ENCODE results near the gene SDK1. TPM values are rescaled to one million over a fixed set of nuclear protein-coding genes. Genes with fewer than 3 reads are reported as not detected.

SDK1 gene
- total RNA-seq, 4 donors from 2014 or later: 1.2 to 1.8 (median 1.5) TPM

GRCh38 chr7:4140933-4141332 lies 839.9 kb downstream of the SDK1 start:
- intact Hi-C loops (cut with DNase I; ENCODE audit: low total_unique reads): no loop called here

GRCh38 chr7:4143006-4143405 lies 842.0 kb downstream of the SDK1 start:
- intact Hi-C loops (cut with DNase I; ENCODE audit: low total_unique reads) (no loop called here), in situ Hi-C loops (cut with MboI; ENCODE audit: low sequenced_read_pairs in 4 of 4) (no loop called here)
- TF ChIP-seq CTCF (IDR thresholded peaks at IDR 0.05 in 4 of 5, conservative IDR thresholded peaks at IDR 0.05 in 1 of 5) (no peak), POLR2A (IDR thresholded peaks at IDR 0.05) (no peak)
- no peak overlapping the region for H3K27ac ChIP-seq
- H3K36me3 ChIP-seq: no peaks in the 10 kb centered on the region
- no peak overlapping the region for H3K4me3 ChIP-seq
- DNase-seq: no peak
- H3K9me3 ChIP-seq: no peaks in the 10 kb centered on the region
- ATAC-seq: no peak
- no peaks in the 10 kb centered on the region for H3K4me1 ChIP-seq
- peaks cover 0 to 6% (median 6%) of the 10 kb centered on the region in 3 donors for H3K27me3 ChIP-seq

More at GRCh38 chr7:4140933-4141332, 839.9 kb downstream of the SDK1 start:
- no peaks in the 10 kb centered on the region for H3K4me1 ChIP-seq
- TF ChIP-seq CTCF (IDR thresholded peaks at IDR 0.05 in 4 of 5, conservative IDR thresholded peaks at IDR 0.05 in 1 of 5) (no peak), POLR2A (IDR thresholded peaks at IDR 0.05) (no peak)
- H3K4me3 ChIP-seq: no peak overlapping the region
- H3K9me3 ChIP-seq: no peaks in the 10 kb centered on the region
- ATAC-seq: no peak
- H3K27ac ChIP-seq: no peak overlapping the region
- no peak for DNase-seq
- H3K36me3 ChIP-seq: no peaks in the 10 kb centered on the region
- in situ Hi-C loops (cut with MboI; ENCODE audit: low sequenced_read_pairs in 4 of 4): no loop called here
- H3K27me3 ChIP-seq: peaks cover 0 to 6% (median 6%) of the 10 kb centered on the region in 3 donors

GRCh38 chr7:4143511-4144171 lies 842.6 kb downstream of the SDK1 start:
- Histone ChIP-seq H3K4me1 (no peaks in the 10 kb centered on the region), H3K36me3 (no peaks in the 10 kb centered on the region), H3K27ac (no peak overlapping the region), H3K9me3 (no peaks in the 10 kb centered on the region), H3K4me3 (no peak overlapping the region), H3K27me3 (peaks cover 0 to 6% (median 6%) of the 10 kb centered on the region in 3 donors)
- intact Hi-C loops (cut with DNase I; ENCODE audit: low total_unique reads) (no loop called here), in situ Hi-C loops (cut with MboI; ENCODE audit: low sequenced_read_pairs in 4 of 4) (no loop called here)
- ATAC-seq (no peak), DNase-seq (no peak)
- TF ChIP-seq CTCF (IDR thresholded peaks at IDR 0.05 in 4 of 5, conservative IDR thresholded peaks at IDR 0.05 in 1 of 5) (no peak), POLR2A (IDR thresholded peaks at IDR 0.05) (no peak)

GRCh38 chr7:4144172-4144701 lies 843.2 kb downstream of the SDK1 start:
- DNase-seq: no peak
- no peaks in the 10 kb centered on the region for H3K9me3 ChIP-seq
- no peaks in the 10 kb centered on the region for H3K36me3 ChIP-seq
- ATAC-seq: no peak
- H3K4me3 ChIP-seq: no peak overlapping the region
- peaks cover 0 to 6% (median 6%) of the 10 kb centered on the region in 3 donors for H3K27me3 ChIP-seq
- no peaks in the 10 kb centered on the region for H3K4me1 ChIP-seq
- in situ Hi-C loops (cut with MboI; ENCODE audit: low sequenced_read_pairs in 4 of 4) (no loop called here), intact Hi-C loops (cut with DNase I; ENCODE audit: low total_unique reads) (no loop called here)
- no peak for TF ChIP-seq POLR2A (IDR thresholded peaks at IDR 0.05)
- no peak for TF ChIP-seq CTCF (IDR thresholded peaks at IDR 0.05 in 4 of 5, conservative IDR thresholded peaks at IDR 0.05 in 1 of 5)
- H3K27ac ChIP-seq: no peak overlapping the region
